SK-N-SH treated with all-trans-retinoic acid at 6 μM for 48 hours (cell line): ENCODE results near the gene ITGB7.

Source experiments
- ATAC-seq: fragments of 200-7000 bp; cut with Tn5 transposase; 3 replicates; pipeline ENCODE4 v1.9.1; 2020; ENCODE audit warnings: mild to moderate bottlenecking, moderate library complexity
- ARNTL ChIP-seq: fragments of 450-650 bp; formaldehyde crosslinking; IDR thresholded peaks from 2 replicates; pipeline ENCODE4 v1.5.0; 2020; ENCODE audit warnings: low read depth, mild to moderate bottlenecking, moderate library complexity, borderline replicate concordance
- CSDC2 ChIP-seq: fragments of 250-450 bp; sonication (Bioruptor Pico); IDR thresholded peaks from 2 replicates; pipeline ENCODE4 v1.5.0; 2020; ENCODE audit warnings: mild to moderate bottlenecking, moderate library complexity
- ESRRG ChIP-seq: fragments of 250-450 bp; sonication (Bioruptor Pico); IDR thresholded peaks from 2 replicates; pipeline ENCODE4 v1.6.1; 2021; ENCODE audit warnings: mild to moderate bottlenecking
- ISL1 ChIP-seq: fragments of 250-450 bp; sonication (Bioruptor Pico); IDR thresholded peaks from 2 replicates; pipeline ENCODE4 v2.1.2; 2022; ENCODE audit warnings: mild to moderate bottlenecking, moderate library complexity
- OSR1 ChIP-seq: fragments of 250-450 bp; sonication (Bioruptor Pico); IDR thresholded peaks from 2 replicates; pipeline ENCODE4 v1.8.0; 2022; ENCODE audit warnings: moderate library complexity, mild to moderate bottlenecking, inconsistent platforms
- PPARA ChIP-seq: fragments of 250-450 bp; sonication (Bioruptor Pico); IDR thresholded peaks from 2 replicates; pipeline ENCODE4 v1.5.0; 2020; ENCODE audit warnings: mild to moderate bottlenecking, borderline replicate concordance
- RARB ChIP-seq: fragments of 250-450 bp; sonication (Bioruptor Pico); IDR thresholded peaks from 2 replicates; pipeline ENCODE4 v1.8.0; 2021; ENCODE audit warnings: mild to moderate bottlenecking, moderate library complexity
- SNAI2 ChIP-seq: fragments of 250-450 bp; sonication (Bioruptor Pico); IDR thresholded peaks from 2 replicates; pipeline ENCODE4 v1.5.0; 2020; ENCODE audit warnings: mild to moderate bottlenecking, moderate library complexity
- TCF4 ChIP-seq: fragments of 250-450 bp; sonication (Bioruptor Pico); IDR thresholded peaks from 2 replicates; pipeline ENCODE4 v1.8.0; 2021; ENCODE audit warnings: mild to moderate bottlenecking, moderate library complexity, borderline replicate concordance
- TOX ChIP-seq: fragments of 250-450 bp; sonication (Bioruptor Pico); IDR thresholded peaks from 2 replicates; pipeline ENCODE4 v1.8.0; 2021; ENCODE audit warnings: mild to moderate bottlenecking, moderate library complexity, borderline replicate concordance
- ZC3H10 ChIP-seq: fragments of 250-450 bp; sonication (Bioruptor Pico); IDR thresholded peaks from 2 replicates; pipeline ENCODE4 v1.5.1; 2021; ENCODE audit warnings: mild to moderate bottlenecking, moderate library complexity
- ZFP3 ChIP-seq: fragments of 250-450 bp; sonication (Bioruptor Pico); IDR thresholded peaks from 2 replicates; pipeline ENCODE4 v1.5.0; 2020; ENCODE audit warnings: mild to moderate bottlenecking, moderate library complexity
- ZFP30 ChIP-seq: fragments of 450-650 bp; formaldehyde crosslinking; IDR thresholded peaks from 2 replicates; pipeline ENCODE4 v1.5.0; 2022; ENCODE audit warnings: mild to moderate bottlenecking, moderate library complexity
- ZNF565 ChIP-seq: fragments of 450-650 bp; formaldehyde crosslinking; conservative IDR thresholded peaks from 2 replicates; pipeline ENCODE4 v1.5.0; 2020; ENCODE audit warnings: low read depth, mild to moderate bottlenecking, moderate library complexity
- ZNF70 ChIP-seq: fragments of 450-650 bp; formaldehyde crosslinking; IDR thresholded peaks from 2 replicates; pipeline ENCODE4 v1.5.0; 2020; ENCODE audit warnings: mild to moderate bottlenecking, moderate library complexity
- ZNF8 ChIP-seq: fragments of 450-650 bp; formaldehyde crosslinking; IDR thresholded peaks from 2 replicates; pipeline ENCODE4 v1.5.0; 2020; ENCODE audit warnings: mild to moderate bottlenecking, moderate library complexity
- TF ChIP-seq, protein P1 (sequence below): fragments of 250-450 bp; sonication (Bioruptor Pico); IDR thresholded peaks from 2 replicates; pipeline ENCODE4 v1.5.1; 2020; ENCODE audit warnings: low read depth, mild to moderate bottlenecking, moderate library complexity
- TF ChIP-seq, protein P2 (sequence below): fragments of 250-450 bp; sonication (Bioruptor Pico); IDR thresholded peaks from 2 replicates; pipeline ENCODE4 v1.5.0; 2020; ENCODE audit warnings: mild to moderate bottlenecking, moderate library complexity
- TF ChIP-seq, protein P3 (sequence below): fragments of 250-450 bp; sonication (Bioruptor Pico); IDR thresholded peaks from 2 replicates; pipeline ENCODE4 v1.8.0; 2021; ENCODE audit warnings: low read depth, mild to moderate bottlenecking, moderate library complexity, borderline replicate concordance
- TF ChIP-seq, protein P4 (sequence below): fragments of 250-450 bp; sonication (Bioruptor Pico); IDR thresholded peaks from 2 replicates; pipeline ENCODE4 v1.8.0; 2020; ENCODE audit warnings: mild to moderate bottlenecking, moderate library complexity, borderline replicate concordance

The ITGB7 gene, protein sequence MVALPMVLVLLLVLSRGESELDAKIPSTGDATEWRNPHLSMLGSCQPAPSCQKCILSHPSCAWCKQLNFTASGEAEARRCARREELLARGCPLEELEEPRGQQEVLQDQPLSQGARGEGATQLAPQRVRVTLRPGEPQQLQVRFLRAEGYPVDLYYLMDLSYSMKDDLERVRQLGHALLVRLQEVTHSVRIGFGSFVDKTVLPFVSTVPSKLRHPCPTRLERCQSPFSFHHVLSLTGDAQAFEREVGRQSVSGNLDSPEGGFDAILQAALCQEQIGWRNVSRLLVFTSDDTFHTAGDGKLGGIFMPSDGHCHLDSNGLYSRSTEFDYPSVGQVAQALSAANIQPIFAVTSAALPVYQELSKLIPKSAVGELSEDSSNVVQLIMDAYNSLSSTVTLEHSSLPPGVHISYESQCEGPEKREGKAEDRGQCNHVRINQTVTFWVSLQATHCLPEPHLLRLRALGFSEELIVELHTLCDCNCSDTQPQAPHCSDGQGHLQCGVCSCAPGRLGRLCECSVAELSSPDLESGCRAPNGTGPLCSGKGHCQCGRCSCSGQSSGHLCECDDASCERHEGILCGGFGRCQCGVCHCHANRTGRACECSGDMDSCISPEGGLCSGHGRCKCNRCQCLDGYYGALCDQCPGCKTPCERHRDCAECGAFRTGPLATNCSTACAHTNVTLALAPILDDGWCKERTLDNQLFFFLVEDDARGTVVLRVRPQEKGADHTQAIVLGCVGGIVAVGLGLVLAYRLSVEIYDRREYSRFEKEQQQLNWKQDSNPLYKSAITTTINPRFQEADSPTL

DNA sequence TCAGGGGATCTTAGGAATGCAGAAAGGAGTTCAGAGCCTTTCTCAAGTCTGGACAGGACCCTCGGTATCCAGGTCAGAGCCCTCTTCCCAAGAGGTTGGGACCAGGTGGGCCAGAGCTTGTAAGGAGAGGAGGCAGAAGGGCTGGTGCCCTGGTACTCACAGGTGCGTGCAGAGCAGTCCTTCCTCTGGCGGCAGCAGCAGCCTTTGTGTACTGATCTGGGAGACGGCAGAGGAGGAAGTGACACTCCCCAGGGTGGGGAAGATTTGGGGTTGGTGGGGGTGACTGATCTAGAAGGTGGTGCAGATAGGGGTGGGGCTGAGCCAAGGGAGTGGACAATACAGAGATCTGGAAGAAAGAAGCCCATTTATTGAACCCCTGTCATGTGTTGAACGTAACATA, at the start of gene ITGB7:
Gene ITGB7 (minus strand): TSS at position 210 of the 400 bp plus-strand sequence. CDS start 6,808 bp downstream, outside the sequence.
- no peak for ATAC-seq

GRCh38 chr12:53255996-53256395, 48.9 kb upstream of the ITGB7 start:
- no peak for ATAC-seq
- TF ChIP-seq SNAI2 (no peak), TOX (CRISPR knock-in tag) (no peak), ZNF8 (CRISPR knock-in tag) (no peak), ZNF70 (CRISPR knock-in tag) (no peak), TCF4 (CRISPR knock-in tag) (no peak), ZFP30 (no peak), ARNTL (CRISPR knock-in tag) (no peak), RARB (CRISPR knock-in tag) (no peak), ESRRG (CRISPR knock-in tag) (no peak), ZNF565 (CRISPR knock-in tag) (no peak), ZFP3 (no peak), ZC3H10 (CRISPR knock-in tag) (no peak), ISL1 (CRISPR knock-in tag) (no peak), CSDC2 (CRISPR knock-in tag) (no peak), OSR1 (CRISPR knock-in tag) (no peak)
- TF ChIP-seq, protein P1, sequence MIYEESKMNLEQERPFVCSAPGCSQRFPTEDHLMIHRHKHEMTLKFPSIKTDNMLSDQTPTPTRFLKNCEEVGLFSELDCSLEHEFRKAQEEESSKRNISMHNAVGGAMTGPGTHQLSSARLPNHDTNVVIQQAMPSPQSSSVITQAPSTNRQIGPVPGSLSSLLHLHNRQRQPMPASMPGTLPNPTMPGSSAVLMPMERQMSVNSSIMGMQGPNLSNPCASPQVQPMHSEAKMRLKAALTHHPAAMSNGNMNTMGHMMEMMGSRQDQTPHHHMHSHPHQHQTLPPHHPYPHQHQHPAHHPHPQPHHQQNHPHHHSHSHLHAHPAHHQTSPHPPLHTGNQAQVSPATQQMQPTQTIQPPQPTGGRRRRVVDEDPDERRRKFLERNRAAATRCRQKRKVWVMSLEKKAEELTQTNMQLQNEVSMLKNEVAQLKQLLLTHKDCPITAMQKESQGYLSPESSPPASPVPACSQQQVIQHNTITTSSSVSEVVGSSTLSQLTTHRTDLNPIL (CRISPR knock-in tag), result no peak

More for the DNA sequence above, at the start of gene ITGB7:
- TF ChIP-seq SNAI2 (no peak), ISL1 (CRISPR knock-in tag) (no peak), OSR1 (CRISPR knock-in tag) (no peak), PPARA (CRISPR knock-in tag) (no peak), ZFP3 (no peak), TCF4 (CRISPR knock-in tag) (no peak), TOX (CRISPR knock-in tag) (no peak)
- TF ChIP-seq, protein P2, sequence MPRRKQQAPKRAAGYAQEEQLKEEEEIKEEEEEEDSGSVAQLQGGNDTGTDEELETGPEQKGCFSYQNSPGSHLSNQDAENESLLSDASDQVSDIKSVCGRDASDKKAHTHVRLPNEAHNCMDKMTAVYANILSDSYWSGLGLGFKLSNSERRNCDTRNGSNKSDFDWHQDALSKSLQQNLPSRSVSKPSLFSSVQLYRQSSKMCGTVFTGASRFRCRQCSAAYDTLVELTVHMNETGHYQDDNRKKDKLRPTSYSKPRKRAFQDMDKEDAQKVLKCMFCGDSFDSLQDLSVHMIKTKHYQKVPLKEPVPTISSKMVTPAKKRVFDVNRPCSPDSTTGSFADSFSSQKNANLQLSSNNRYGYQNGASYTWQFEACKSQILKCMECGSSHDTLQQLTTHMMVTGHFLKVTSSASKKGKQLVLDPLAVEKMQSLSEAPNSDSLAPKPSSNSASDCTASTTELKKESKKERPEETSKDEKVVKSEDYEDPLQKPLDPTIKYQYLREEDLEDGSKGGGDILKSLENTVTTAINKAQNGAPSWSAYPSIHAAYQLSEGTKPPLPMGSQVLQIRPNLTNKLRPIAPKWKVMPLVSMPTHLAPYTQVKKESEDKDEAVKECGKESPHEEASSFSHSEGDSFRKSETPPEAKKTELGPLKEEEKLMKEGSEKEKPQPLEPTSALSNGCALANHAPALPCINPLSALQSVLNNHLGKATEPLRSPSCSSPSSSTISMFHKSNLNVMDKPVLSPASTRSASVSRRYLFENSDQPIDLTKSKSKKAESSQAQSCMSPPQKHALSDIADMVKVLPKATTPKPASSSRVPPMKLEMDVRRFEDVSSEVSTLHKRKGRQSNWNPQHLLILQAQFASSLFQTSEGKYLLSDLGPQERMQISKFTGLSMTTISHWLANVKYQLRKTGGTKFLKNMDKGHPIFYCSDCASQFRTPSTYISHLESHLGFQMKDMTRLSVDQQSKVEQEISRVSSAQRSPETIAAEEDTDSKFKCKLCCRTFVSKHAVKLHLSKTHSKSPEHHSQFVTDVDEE (CRISPR knock-in tag), result no peak
- TF ChIP-seq, protein P3, sequence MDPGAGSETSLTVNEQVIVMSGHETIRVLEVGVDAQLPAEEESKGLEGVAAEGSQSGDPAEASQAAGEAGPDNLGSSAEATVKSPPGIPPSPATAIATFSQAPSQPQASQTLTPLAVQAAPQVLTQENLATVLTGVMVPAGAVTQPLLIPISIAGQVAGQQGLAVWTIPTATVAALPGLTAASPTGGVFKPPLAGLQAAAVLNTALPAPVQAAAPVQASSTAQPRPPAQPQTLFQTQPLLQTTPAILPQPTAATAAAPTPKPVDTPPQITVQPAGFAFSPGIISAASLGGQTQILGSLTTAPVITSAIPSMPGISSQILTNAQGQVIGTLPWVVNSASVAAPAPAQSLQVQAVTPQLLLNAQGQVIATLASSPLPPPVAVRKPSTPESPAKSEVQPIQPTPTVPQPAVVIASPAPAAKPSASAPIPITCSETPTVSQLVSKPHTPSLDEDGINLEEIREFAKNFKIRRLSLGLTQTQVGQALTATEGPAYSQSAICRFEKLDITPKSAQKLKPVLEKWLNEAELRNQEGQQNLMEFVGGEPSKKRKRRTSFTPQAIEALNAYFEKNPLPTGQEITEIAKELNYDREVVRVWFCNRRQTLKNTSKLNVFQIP, result no peak

- TF ChIP-seq, protein P3, result no peak
- TF ChIP-seq TCF4 (CRISPR knock-in tag), result no peak
- TF ChIP-seq, protein P4, sequence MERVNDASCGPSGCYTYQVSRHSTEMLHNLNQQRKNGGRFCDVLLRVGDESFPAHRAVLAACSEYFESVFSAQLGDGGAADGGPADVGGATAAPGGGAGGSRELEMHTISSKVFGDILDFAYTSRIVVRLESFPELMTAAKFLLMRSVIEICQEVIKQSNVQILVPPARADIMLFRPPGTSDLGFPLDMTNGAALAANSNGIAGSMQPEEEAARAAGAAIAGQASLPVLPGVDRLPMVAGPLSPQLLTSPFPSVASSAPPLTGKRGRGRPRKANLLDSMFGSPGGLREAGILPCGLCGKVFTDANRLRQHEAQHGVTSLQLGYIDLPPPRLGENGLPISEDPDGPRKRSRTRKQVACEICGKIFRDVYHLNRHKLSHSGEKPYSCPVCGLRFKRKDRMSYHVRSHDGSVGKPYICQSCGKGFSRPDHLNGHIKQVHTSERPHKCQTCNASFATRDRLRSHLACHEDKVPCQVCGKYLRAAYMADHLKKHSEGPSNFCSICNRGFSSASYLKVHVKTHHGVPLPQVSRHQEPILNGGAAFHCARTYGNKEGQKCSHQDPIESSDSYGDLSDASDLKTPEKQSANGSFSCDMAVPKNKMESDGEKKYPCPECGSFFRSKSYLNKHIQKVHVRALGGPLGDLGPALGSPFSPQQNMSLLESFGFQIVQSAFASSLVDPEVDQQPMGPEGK (CRISPR knock-in tag), result no peak
- no peak for TF ChIP-seq ZNF70 (CRISPR knock-in tag)
- ATAC-seq, result no peak
Observed at GRCh38 chr12:53254816-53255545, 47.9 kb upstream of the ITGB7 start.
